ENCODE results near the gene INTS11. TPM values are rescaled to one million over a fixed set of nuclear protein-coding genes. Genes with fewer than 3 reads are reported as not detected.
A peak's percentile ranks its signal among the peaks of the same experiment; 100 is the strongest.

INTS11 gene
- total and polyA plus RNA-seq, 3 experiments from 2014 or later: 70.5 to 118 (median 117) TPM

DNA sequence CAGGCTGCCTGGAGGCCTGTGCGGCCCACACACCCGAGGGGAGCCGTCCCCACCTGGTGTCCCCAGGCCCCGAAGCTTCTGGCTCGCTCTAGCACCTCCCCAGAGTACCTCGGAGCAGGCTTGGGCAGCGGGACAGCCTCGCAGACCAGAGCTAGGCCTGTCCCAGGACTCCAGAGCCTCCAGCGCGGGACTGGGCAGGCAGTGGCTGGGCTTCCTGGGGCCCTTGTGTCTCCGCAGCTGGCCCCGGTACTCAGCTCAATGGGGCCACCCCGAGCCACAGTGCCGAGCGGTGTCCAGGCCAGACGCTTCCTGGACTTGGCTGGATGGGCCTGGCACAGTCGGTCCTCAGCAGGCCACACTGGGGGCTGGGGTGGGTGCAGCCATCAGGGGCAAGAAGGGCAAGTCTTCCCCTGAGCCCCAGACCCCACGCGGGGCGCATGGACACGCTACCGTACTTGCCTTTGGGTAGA is 39.3 kb downstream of the INTS11 start:
- Histone ChIP-seq H3K4me3 (ENCODE audit: low read length) (no peak overlapping the region), H3K27me3 (ENCODE audit: insufficient read depth, low read length, poor library complexity, severe bottlenecking) (no peaks in the 10 kb centered on the region), H3K9me3 (ENCODE audit: low read length) (no peaks in the 10 kb centered on the region), H3K36me3 (ENCODE audit: insufficient read depth, low read length) (no peaks in the 10 kb centered on the region), H3K27ac (ENCODE audit: low read depth, low read length) (no peak overlapping the region), H3K4me1 (ENCODE audit: insufficient read depth, low read length) (no peaks in the 10 kb centered on the region)
- no peak for DNase-seq
- Mint-ChIP-seq H3K4me3 (no peak overlapping the region), H3K9me3 (no peaks in the 10 kb centered on the region), H3K27me3 (no peaks in the 10 kb centered on the region), H3K27ac (no peak overlapping the region), H3K36me3 (no peaks in the 10 kb centered on the region), H3K4me1 (no peaks in the 10 kb centered on the region)
- ChIA-PET POLR2A (interaction anchor here (0.6 kb wide), 1 partner anchor 12 kb away, joined by 3 read pairs; the partner anchor contains the start of gene UBE2J2), CTCF (no interaction called here)

DNA sequence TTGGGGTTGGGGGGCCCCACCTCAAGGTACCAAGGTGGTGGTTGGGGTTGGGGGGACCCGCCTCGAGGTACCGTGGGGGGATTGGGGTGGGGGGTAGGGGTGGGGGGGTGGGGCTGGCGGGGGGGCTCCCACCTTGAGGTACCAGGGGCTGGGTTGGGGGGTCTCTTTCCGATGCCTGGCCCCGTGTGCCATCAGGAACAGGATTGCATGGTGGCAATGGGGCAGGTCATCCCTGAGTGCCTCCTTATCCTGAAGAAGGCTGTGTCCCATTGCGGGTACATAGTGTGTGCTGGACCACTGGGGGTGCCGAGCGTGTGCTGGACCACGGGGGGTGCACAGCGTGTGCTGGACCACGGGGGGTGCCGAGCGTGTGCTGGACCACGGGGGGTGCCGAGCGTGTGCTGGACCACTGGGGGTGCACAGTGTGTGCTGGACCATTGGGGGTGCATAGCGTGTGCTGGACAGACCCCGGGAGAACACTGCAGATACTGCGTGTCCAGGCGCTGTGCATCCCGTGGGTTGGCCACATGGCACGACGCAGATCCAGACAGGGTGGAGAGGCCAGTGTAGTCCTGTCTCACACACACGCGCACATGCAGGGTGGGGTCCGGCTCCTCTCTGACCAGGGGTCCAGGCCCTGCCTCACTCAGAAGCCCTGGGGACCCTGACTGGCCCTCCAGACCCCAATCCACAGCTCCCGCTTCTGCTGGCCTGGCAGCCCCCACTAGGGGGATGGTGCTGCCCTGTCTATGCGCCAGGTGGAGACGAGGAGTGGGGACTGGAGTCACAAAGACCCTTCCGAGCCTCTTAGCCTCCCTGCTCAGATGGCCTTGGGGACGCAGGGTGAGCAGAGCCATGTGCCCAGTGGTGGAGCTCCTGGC is 40.0 kb downstream of the INTS11 start:
- POLR2A ChIA-PET: interaction anchor here (0.6 kb wide), 1 partner anchor 11 kb away, joined by 3 read pairs; the partner anchor contains the start of gene UBE2J2

DNA sequence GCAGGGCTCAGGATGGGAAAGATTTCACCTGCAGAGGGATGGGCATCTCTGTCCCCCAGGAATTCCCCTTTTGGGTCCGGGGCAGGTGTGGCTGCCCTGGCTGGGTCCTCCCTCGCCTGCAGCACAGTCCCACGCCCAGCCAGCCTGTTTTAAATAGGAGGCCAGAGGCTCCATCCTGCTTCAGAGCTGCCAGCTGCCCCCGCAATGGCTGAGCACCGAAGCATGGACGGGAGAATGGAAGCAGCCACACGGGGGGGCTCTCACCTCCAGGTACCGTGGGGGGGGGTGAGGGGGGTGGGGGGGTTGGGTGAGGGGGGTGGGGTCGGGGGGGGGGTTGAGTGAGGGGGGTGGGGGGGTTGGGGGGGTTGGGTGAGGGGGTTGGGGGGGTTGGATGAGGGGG is 40.6 kb downstream of the INTS11 start:
- H3K27me3 ChIP-seq (ENCODE audit: insufficient read depth, low read length, poor library complexity, severe bottlenecking): no peaks in the 10 kb centered on the region
- H3K4me3 ChIP-seq (ENCODE audit: low read length): no peak overlapping the region
- no peak overlapping the region for H3K27ac Mint-ChIP-seq
- no peaks in the 10 kb centered on the region for H3K4me1 Mint-ChIP-seq
- no peaks in the 10 kb centered on the region for H3K36me3 Mint-ChIP-seq
- CTCF ChIA-PET: no interaction called here
- no peaks in the 10 kb centered on the region for H3K27me3 Mint-ChIP-seq
- POLR2A ChIA-PET: no interaction called here
- H3K4me1 ChIP-seq (ENCODE audit: insufficient read depth, low read length): no peaks in the 10 kb centered on the region
- H3K4me3 Mint-ChIP-seq: no peak overlapping the region
- no peaks in the 10 kb centered on the region for H3K36me3 ChIP-seq (ENCODE audit: insufficient read depth, low read length)
- H3K9me3 ChIP-seq (ENCODE audit: low read length): no peaks in the 10 kb centered on the region
- no peak for DNase-seq
- no peaks in the 10 kb centered on the region for H3K9me3 Mint-ChIP-seq
- no peak overlapping the region for H3K27ac ChIP-seq (ENCODE audit: low read depth, low read length)

More for the DNA sequence above, 40.0 kb downstream of the INTS11 start:
- Histone ChIP-seq H3K4me1 (ENCODE audit: insufficient read depth, low read length) (no peaks in the 10 kb centered on the region), H3K9me3 (ENCODE audit: low read length) (no peaks in the 10 kb centered on the region), H3K27ac (ENCODE audit: low read depth, low read length) (no peak overlapping the region), H3K27me3 (ENCODE audit: insufficient read depth, low read length, poor library complexity, severe bottlenecking) (no peaks in the 10 kb centered on the region), H3K4me3 (ENCODE audit: low read length) (no peak overlapping the region), H3K36me3 (ENCODE audit: insufficient read depth, low read length) (no peaks in the 10 kb centered on the region)
- Mint-ChIP-seq H3K4me3 (no peak overlapping the region), H3K27ac (no peak overlapping the region), H3K27me3 (no peaks in the 10 kb centered on the region), H3K4me1 (no peaks in the 10 kb centered on the region), H3K36me3 (no peaks in the 10 kb centered on the region), H3K9me3 (no peaks in the 10 kb centered on the region)
- no peak for DNase-seq
- CTCF ChIA-PET: no interaction called here

DNA sequence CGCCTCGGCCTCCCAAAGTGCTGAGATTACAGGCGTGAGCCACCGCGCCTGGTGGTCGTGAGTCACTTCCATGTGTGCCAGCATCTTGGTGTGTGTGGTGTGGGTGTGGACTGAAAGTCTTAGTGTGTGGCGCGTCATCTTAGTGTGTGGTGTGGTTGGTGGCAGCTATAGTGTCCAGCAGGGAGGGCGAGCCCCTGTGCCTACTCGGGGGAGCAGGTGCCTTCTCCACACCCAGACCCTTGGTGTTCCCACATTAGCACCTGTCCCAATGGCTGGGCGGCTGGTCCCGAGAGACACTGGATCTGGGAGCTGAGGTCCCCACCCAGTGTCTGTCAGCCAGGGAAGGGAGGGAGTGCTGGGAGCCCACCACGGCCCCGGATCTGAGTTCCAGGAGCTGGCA is 41.5 kb downstream of the INTS11 start:
- Histone ChIP-seq H3K27ac (ENCODE audit: low read depth, low read length) (no peak overlapping the region), H3K4me3 (ENCODE audit: low read length) (no peak overlapping the region), H3K27me3 (ENCODE audit: insufficient read depth, low read length, poor library complexity, severe bottlenecking) (no peaks in the 10 kb centered on the region), H3K9me3 (ENCODE audit: low read length) (no peaks in the 10 kb centered on the region), H3K36me3 (ENCODE audit: insufficient read depth, low read length) (no peaks in the 10 kb centered on the region), H3K4me1 (ENCODE audit: insufficient read depth, low read length) (no peaks in the 10 kb centered on the region)
- Mint-ChIP-seq H3K4me3 (peak overlapping the region in 1 of 7 donors; percentile 66), H3K36me3 (no peaks in the 10 kb centered on the region), H3K9me3 (no peaks in the 10 kb centered on the region), H3K27me3 (no peaks in the 10 kb centered on the region), H3K4me1 (no peaks in the 10 kb centered on the region), H3K27ac (no peak overlapping the region)
- POLR2A ChIA-PET: no interaction called here
- DNase-seq: no peak
- CTCF ChIA-PET: no interaction called here

DNA sequence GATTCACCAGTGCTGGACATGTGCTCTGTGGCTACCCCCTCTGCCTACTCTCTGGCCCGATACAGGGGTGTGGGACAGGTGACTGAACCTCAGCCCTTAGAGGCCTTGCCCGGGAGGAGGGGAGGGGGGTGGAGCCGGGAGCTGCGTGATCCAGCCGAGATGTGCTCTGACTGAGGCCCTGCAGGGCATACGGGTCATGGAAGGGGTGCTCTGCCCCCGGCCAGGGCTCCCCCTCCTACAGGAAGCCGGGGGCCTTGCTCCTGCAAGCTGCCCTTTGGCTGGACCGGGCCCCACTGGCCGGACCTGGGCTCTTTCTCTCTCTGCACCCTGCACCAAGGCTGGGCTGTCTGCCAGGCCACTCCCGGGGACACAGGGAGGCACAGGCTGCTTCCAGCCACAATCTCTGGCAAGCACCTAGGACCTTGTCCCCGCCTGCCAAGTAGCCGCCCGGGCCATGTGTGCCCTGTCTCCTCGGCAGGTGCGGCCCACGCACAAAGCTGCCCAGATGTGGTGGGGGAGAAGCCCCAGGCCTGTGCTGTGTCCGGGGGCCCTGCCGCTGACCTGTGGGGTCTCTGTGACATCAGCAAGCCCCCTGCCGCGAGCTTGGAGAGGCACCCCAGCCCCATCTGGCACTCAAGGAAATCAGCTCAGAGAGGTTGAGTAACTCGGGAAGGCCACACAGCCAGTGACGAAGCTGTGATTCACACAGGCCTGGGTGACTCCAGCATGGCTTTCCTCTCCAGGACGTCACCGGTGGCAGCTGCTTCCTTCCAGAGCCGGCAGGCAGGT is 42.7 kb downstream of the INTS11 start:
- H3K4me1 Mint-ChIP-seq: no peaks in the 10 kb centered on the region
- no peaks in the 10 kb centered on the region for H3K9me3 Mint-ChIP-seq
- H3K27ac Mint-ChIP-seq: no peak overlapping the region
- Histone ChIP-seq H3K4me1 (ENCODE audit: insufficient read depth, low read length) (no peaks in the 10 kb centered on the region), H3K9me3 (ENCODE audit: low read length) (no peaks in the 10 kb centered on the region), H3K27me3 (ENCODE audit: insufficient read depth, low read length, poor library complexity, severe bottlenecking) (no peaks in the 10 kb centered on the region), H3K36me3 (ENCODE audit: insufficient read depth, low read length) (no peaks in the 10 kb centered on the region), H3K4me3 (ENCODE audit: low read length) (no peak overlapping the region), H3K27ac (ENCODE audit: low read depth, low read length) (no peak overlapping the region)
- ChIA-PET CTCF (no interaction called here), POLR2A (no interaction called here)
- DNase-seq: no peak
- H3K4me3 Mint-ChIP-seq: no peak overlapping the region
- H3K27me3 Mint-ChIP-seq: no peaks in the 10 kb centered on the region
- H3K36me3 Mint-ChIP-seq: no peaks in the 10 kb centered on the region

DNA sequence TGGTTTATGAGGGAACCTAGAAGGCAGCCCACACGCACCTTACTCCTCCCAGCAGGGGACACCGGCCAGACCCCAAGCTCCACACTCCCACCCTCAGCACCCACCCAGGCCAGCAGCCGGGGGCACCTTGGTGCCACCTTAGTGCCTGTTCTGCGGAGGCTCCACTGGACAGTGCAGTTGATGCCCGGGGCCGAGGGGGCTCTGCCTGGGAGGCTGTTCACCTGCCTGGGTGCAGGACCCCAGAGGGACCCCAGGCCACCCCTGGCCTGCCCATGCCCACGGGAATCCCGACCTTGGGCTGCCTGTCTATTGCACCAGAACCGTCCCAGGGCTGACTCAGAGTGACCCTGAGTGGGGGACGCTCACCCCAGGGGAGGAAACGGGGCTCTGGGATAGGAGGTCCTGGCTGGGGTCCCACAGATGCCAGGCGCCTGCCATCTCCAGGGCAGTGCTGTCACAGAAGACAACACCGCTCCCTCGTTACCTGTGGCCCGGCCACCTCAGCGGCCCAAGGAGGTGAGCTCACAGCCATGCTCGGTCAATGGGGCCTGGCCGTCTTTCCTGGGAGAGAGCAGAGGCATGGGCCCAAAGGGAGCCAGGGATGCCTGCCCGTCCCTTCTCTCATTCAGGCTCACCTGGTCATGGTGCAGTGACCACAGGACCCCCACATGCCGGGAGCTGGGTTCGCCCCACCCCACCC is 43.5 kb downstream of the INTS11 start:
- H3K27ac Mint-ChIP-seq: peak overlapping the region in 1 of 8 donors; percentile 52
- no peaks in the 10 kb centered on the region for H3K4me1 Mint-ChIP-seq
- Histone ChIP-seq H3K4me3 (ENCODE audit: low read length) (no peak overlapping the region), H3K36me3 (ENCODE audit: insufficient read depth, low read length) (no peaks in the 10 kb centered on the region), H3K27me3 (ENCODE audit: insufficient read depth, low read length, poor library complexity, severe bottlenecking) (no peaks in the 10 kb centered on the region), H3K9me3 (ENCODE audit: low read length) (no peaks in the 10 kb centered on the region), H3K4me1 (ENCODE audit: insufficient read depth, low read length) (no peaks in the 10 kb centered on the region), H3K27ac (ENCODE audit: low read depth, low read length) (no peak overlapping the region)
- H3K27me3 Mint-ChIP-seq: no peaks in the 10 kb centered on the region
- H3K36me3 Mint-ChIP-seq: no peaks in the 10 kb centered on the region
- POLR2A ChIA-PET: no interaction called here
- CTCF ChIA-PET: no interaction called here
- H3K9me3 Mint-ChIP-seq: no peaks in the 10 kb centered on the region
- no peak for DNase-seq
- no peak overlapping the region for H3K4me3 Mint-ChIP-seq

DNA sequence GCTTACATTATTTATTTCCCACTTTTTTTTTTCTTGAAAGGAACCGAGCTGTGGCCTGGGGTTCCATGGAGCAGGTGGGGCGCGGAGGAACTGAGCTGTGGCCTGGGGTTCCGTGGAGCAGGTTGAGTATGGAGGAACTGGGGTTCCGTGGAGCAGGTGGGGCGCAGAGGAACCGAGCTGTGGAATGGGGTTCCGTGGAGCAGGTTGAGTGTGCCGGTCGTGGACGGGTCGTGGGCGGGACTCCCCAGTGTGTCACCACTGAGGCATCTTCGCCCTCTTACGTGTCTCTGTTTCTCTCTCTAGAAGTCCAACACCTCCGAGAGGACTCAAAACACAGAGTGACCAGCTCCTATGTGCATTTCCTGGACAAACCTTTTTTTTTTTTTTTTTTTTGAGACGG is 45.4 kb downstream of the INTS11 start:
- H3K27ac ChIP-seq (ENCODE audit: low read depth, low read length): no peak overlapping the region
- Mint-ChIP-seq H3K4me1 (peaks cover 0 to 5% (median 0%) of the 10 kb centered on the region in 3 donors), H3K9me3 (no peaks in the 10 kb centered on the region), H3K27ac (no peak overlapping the region), H3K36me3 (no peaks in the 10 kb centered on the region), H3K4me3 (no peak overlapping the region), H3K27me3 (no peaks in the 10 kb centered on the region)
- H3K9me3 ChIP-seq (ENCODE audit: low read length): no peaks in the 10 kb centered on the region
- no peaks in the 10 kb centered on the region for H3K36me3 ChIP-seq (ENCODE audit: insufficient read depth, low read length)
- H3K27me3 ChIP-seq (ENCODE audit: insufficient read depth, low read length, poor library complexity, severe bottlenecking): no peaks in the 10 kb centered on the region
- POLR2A ChIA-PET: interaction anchor here (0.7 kb wide), 1 partner anchor 30 kb away, joined by 4 read pairs; no protein-coding TSS in a partner anchor
- no peak for DNase-seq
- CTCF ChIA-PET: no interaction called here
- H3K4me3 ChIP-seq (ENCODE audit: low read length): no peak overlapping the region
- H3K4me1 ChIP-seq (ENCODE audit: insufficient read depth, low read length): peaks cover 7% of the 10 kb centered on the region

Measured in CD8-positive, alpha-beta memory T cell (primary cell).